Activated naive CD4-positive, alpha-beta T cell treated with anti-CD3 and anti-CD28 coated beads, Interleukin-2, amount 10 ng/mL, durations not matched to agents 7 days and 5 days (primary cell): ENCODE measurements around the gene TUT4.

Experiments used
- CTCF ChIA-PET: fragments of 350-600 bp; sonication (Branson Sonifier 250); formaldehyde crosslinking; loops from one replicate; lab custom pipeline; 2021; ENCODE audit warnings: antibody characterized with exemption; lab: Charles Lee
- DNase-seq: peaks from one replicate; pipeline ENCODE4 v3.0.0-alpha.2; 2020
- H3K27ac Mint-ChIP-seq: one replicate; pipeline ENCODE4 v1.8.0; 2021; ENCODE audit warnings: mild to moderate bottlenecking, moderate library complexity, mixed read lengths
- H3K27me3 Mint-ChIP-seq: one replicate; pipeline ENCODE4 v1.8.0; 2021; ENCODE audit warnings: mild to moderate bottlenecking, mixed read lengths
- H3K36me3 Mint-ChIP-seq: one replicate; pipeline ENCODE4 v1.8.0; 2021; ENCODE audit warnings: mixed read lengths
- H3K4me1 Mint-ChIP-seq: one replicate; pipeline ENCODE4 v1.8.0; 2021; ENCODE audit warnings: mixed read lengths
- H3K4me3 Mint-ChIP-seq: one replicate; pipeline ENCODE4 v1.8.0; 2021; ENCODE audit warnings: mild to moderate bottlenecking, moderate library complexity, mixed read lengths
- H3K9me3 Mint-ChIP-seq: one replicate; pipeline ENCODE4 v1.8.0; 2021; ENCODE audit warnings: mixed read lengths

TUT4 gene

DNA sequence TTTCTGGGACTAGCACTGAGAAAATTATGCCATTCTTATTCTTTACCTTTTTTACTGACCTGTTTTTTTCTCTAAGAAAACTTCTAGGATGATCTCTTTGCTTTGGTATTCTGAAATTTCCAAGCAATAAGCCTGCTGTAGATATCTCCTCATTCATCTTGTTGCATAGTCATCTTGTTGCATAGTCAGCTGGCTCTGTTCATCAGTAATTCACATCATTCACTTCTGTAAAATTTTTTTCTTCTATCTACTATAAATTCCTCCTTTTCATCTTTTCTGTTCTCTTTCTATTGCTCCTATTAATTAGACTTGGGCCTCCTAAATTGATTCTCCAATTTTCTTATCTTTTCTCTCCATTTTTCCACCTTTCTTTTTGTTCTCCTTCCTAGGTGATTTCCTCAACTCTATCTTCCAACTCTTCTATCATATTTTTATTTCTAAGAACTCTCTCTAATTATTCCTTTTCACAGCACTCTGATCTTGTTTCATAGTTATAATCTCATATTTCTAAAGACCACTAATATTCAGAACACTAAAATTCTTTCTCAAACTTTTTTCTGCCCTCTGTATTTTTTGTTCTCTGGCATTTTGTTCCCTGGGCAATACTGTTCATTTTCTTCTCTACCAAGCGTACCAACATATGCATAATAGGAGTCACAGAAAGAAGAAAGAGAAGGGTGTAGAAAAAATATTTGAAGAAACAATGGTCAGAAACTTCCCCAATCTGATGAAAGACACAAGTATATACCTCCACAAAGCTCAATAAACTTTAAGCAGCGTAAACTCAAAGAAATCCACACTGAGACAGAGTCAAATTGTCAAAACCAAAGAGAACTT lies 17.7 kb downstream of the TUT4 start:
- CTCF ChIA-PET = no interaction called here
- Mint-ChIP-seq H3K9me3 (peaks cover 6% of the 10 kb centered on the region), H3K4me3 (no peak overlapping the region), H3K36me3 (peaks cover 42% of the 10 kb centered on the region), H3K27ac (no peak overlapping the region), H3K4me1 (peaks cover 17% of the 10 kb centered on the region), H3K27me3 (no peaks in the 10 kb centered on the region)
- no peak for DNase-seq

DNA sequence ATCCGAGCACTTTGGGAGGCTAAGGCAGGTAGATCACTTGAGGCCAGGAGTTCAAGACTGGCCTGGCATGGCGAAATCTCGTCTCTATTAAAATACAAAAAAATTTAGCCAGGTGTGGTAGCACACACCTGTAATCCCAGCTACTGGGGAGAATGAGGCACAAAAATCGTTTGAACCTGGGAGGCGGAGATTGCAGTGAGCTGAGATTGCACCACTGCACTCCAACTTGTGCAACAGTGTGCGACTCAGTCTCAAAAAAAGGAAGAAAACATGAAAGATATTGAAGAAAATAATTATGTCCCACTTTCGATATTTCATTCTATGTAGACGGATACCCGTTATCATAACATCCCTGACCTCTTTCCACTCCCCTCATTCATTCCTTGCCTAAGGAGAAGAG lies 19.2 kb downstream of the TUT4 start:
- H3K4me1 Mint-ChIP-seq = peaks cover 17% of the 10 kb centered on the region
- H3K27me3 Mint-ChIP-seq = no peaks in the 10 kb centered on the region
- H3K36me3 Mint-ChIP-seq = peaks cover 32% of the 10 kb centered on the region
- no peak for DNase-seq
- no peak overlapping the region for H3K4me3 Mint-ChIP-seq
- CTCF ChIA-PET = no interaction called here
- H3K9me3 Mint-ChIP-seq = peaks cover 6% of the 10 kb centered on the region
- H3K27ac Mint-ChIP-seq = no peak overlapping the region

DNA sequence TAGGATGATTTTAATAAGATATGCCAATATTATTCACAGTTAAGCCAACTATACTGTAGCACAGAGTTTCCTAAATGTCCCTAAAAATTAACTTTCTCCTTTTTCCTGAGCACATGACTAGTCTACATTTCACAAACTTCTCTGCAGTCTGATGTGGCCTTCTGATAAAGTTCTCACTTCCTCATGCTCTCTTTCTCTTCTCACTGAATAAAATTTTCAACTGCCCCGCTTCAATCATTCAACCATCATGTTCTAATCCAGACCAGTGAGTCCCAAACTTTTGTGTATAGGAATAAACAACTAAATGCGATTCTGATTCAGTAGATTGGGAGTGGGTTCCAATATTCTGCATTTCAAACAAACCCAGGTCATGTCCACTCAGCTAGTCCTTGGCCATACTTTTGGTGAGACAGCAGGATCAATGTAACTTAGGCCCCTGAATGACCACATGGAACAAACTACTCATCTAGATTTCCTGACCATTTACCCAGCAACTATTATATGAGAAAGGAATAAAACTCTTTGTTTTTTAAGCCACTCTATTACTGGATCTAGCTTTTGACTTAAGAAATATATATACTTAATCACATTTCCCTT lies 20.1 kb downstream of the TUT4 start:
- Mint-ChIP-seq H3K9me3 (peaks cover 6% of the 10 kb centered on the region), H3K27ac (no peak overlapping the region), H3K4me1 (peaks cover 17% of the 10 kb centered on the region), H3K27me3 (no peaks in the 10 kb centered on the region), H3K36me3 (peaks cover 31% of the 10 kb centered on the region), H3K4me3 (no peak overlapping the region)
- CTCF ChIA-PET = no interaction called here
- DNase-seq = no peak

- Mint-ChIP-seq H3K4me3 (no peak overlapping the region), H3K9me3 (peaks cover 6% of the 10 kb centered on the region), H3K4me1 (peaks cover 15% of the 10 kb centered on the region), H3K27me3 (no peaks in the 10 kb centered on the region), H3K27ac (no peak overlapping the region), H3K36me3 (peaks cover 33% of the 10 kb centered on the region)
- CTCF ChIA-PET = no interaction called here
- DNase-seq = no peak
Measured at GRCh38 chr1:52532247-52532646, 20.6 kb downstream of the TUT4 start.

GRCh38 chr1:52531249-52531872 lies 21.5 kb downstream of the TUT4 start:
- Mint-ChIP-seq H3K4me3 (no peak overlapping the region), H3K36me3 (peaks cover 38% of the 10 kb centered on the region), H3K27me3 (no peaks in the 10 kb centered on the region), H3K27ac (no peak overlapping the region), H3K4me1 (peaks cover 15% of the 10 kb centered on the region), H3K9me3 (peaks cover 6% of the 10 kb centered on the region)
- CTCF ChIA-PET = interaction anchor here (0.6 kb wide), 1 partner anchor 98 kb away, joined by 3 read pairs; no protein-coding TSS in a partner anchor
- DNase-seq = no peak

DNA sequence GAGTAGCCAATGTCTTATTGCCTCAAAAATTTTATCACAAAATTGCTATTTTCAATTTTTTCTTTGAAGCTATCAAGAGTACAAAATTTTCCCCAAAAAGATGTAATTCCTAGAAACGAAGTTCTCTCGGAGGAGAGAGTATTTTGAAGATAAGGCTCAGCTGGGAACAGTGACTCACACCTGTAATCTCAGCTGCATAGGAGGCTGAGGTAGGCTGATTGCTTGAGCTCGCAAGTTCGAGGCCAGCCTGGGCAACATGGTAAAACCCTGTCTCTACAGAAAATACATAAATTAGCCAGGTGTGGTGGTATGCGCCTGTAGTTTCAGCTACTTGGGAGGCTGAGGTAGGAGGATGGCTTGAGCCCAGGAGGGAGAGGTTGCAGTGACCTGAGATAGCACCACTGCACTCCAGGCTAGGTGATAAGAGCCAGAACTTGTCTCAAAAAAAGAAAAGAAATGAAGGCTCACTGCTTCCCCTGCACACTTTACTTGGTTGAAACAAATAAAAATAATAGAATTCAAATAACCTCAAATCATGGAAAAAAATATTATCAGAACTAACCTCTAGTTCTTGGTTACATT lies 22.2 kb downstream of the TUT4 start:
- H3K9me3 Mint-ChIP-seq = peaks cover 6% of the 10 kb centered on the region
- CTCF ChIA-PET = no interaction called here
- H3K27ac Mint-ChIP-seq = no peak overlapping the region

GRCh38 chr1:52523376-52523775 lies 29.5 kb downstream of the TUT4 start:
- Mint-ChIP-seq H3K4me3 (no peak overlapping the region), H3K27ac (peak overlapping the region; percentile 42), H3K36me3 (peaks cover 50% of the 10 kb centered on the region), H3K27me3 (no peaks in the 10 kb centered on the region), H3K4me1 (peaks cover 23% of the 10 kb centered on the region), H3K9me3 (no peaks in the 10 kb centered on the region)
- CTCF ChIA-PET = interaction anchor here (1.0 kb wide), 1 partner anchor 11 kb away, joined by 5 read pairs; no protein-coding TSS in a partner anchor
- DNase-seq = peak; percentile 41

More for the DNA sequence above, 22.2 kb downstream of the TUT4 start:
- H3K4me3 Mint-ChIP-seq = no peak overlapping the region
- H3K36me3 Mint-ChIP-seq = peaks cover 37% of the 10 kb centered on the region
- H3K27me3 Mint-ChIP-seq = no peaks in the 10 kb centered on the region
- DNase-seq = no peak
- H3K4me1 Mint-ChIP-seq = peaks cover 15% of the 10 kb centered on the region

GRCh38 chr1:52520148-52520547 lies 32.7 kb downstream of the TUT4 start:
- no peaks in the 10 kb centered on the region for H3K9me3 Mint-ChIP-seq
- DNase-seq = no peak
- H3K27ac Mint-ChIP-seq = no peak overlapping the region
- CTCF ChIA-PET = no interaction called here
- H3K4me1 Mint-ChIP-seq = peaks cover 23% of the 10 kb centered on the region
- no peak overlapping the region for H3K4me3 Mint-ChIP-seq
- peaks cover 33% of the 10 kb centered on the region for H3K36me3 Mint-ChIP-seq
- no peaks in the 10 kb centered on the region for H3K27me3 Mint-ChIP-seq

DNA sequence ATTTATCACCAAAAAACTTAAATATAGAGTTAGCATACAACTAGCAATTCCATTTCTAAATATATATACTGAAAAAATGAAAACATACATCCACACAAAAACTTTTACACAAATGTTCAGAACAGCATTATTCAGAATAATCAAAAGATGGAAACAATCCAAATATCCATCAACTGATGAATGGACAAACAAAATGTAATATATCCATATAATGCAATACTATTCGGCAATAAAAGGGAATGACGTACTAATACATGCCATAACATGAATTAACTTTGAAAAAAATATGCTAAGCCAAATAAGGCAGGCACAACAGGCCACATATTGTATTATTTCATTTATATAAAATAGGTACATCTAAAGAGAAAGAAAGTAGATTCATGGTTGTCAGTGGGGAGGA lies 33.9 kb downstream of the TUT4 start:
- Mint-ChIP-seq H3K36me3 (peaks cover 31% of the 10 kb centered on the region), H3K4me1 (peaks cover 16% of the 10 kb centered on the region), H3K27me3 (no peaks in the 10 kb centered on the region), H3K4me3 (no peak overlapping the region), H3K9me3 (no peaks in the 10 kb centered on the region), H3K27ac (no peak overlapping the region)
- DNase-seq = no peak
- CTCF ChIA-PET = no interaction called here

DNA sequence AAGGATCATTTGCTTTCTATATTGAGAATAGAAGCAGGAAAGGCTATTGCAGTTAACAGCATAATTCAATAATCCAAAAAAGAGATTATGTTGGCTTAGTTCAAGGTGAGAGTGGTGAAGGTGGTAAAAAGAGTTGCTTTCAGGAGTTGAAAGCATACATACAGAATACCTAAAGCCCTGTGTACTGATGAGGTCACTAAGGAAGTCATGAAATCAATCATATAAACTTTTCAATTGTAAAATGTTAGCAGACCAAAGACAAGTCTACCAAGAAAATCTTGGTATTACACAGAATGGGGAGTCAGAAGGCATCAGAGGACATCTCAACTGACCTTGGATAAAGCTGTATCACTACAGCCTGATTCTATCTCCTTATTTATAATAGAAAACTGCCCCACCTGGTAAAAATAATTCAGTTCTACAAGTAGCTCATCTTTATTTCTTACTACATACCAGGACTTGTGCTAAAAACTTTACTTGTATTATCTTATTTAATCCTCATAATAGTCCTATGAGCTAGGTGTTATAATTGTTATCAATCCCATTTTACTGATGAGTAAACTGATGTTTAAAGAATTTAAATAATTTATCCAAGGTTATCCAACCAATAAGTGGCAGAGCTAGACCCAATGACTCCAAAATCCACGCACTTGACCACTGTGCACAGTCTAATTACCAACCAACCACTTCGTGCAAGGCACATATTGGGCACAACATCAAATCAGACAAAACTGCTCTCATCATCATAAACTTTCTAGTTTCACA lies 40.9 kb downstream of the TUT4 start:
- H3K4me3 Mint-ChIP-seq = no peak overlapping the region

DNA sequence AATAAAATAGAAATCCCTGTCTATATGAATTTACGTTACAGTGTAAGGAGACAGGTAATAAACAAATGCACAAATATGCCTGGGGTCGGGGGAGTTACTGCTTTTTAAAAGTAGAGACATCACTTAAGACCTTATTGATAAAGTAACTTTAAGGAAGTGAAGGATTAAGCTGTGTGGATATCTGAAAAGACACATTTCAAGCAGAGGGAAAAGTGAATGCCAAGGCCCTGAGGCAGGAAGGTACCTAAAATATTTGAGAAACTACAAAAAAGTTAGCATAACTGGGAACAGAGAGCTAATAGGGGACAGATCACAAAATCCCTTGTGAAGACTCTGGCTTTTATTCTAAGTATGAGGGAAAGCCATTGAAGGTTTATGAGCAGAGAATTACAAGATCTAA lies 41.5 kb downstream of the TUT4 start:
- no peaks in the 10 kb centered on the region for H3K27me3 Mint-ChIP-seq
- H3K9me3 Mint-ChIP-seq = no peaks in the 10 kb centered on the region
- no peak overlapping the region for H3K4me3 Mint-ChIP-seq
- H3K36me3 Mint-ChIP-seq = peaks cover 43% of the 10 kb centered on the region
- no peak overlapping the region for H3K27ac Mint-ChIP-seq
- CTCF ChIA-PET = interaction anchor here (0.6 to 1.2 kb wide), 2 partner anchors 35 to 87 kb away, joined by 3 to 4 read pairs; no protein-coding TSS in a partner anchor
- H3K4me1 Mint-ChIP-seq = peaks cover 6% of the 10 kb centered on the region
- DNase-seq = no peak

More for the DNA sequence above, 40.9 kb downstream of the TUT4 start:
- CTCF ChIA-PET = interaction anchor here (0.6 to 1.2 kb wide), 3 partner anchors 11 to 88 kb away, joined by 3 to 5 read pairs (median 4); no protein-coding TSS in a partner anchor
- H3K27me3 Mint-ChIP-seq = no peaks in the 10 kb centered on the region
- H3K36me3 Mint-ChIP-seq = peaks cover 39% of the 10 kb centered on the region
- DNase-seq = no peak
- no peak overlapping the region for H3K27ac Mint-ChIP-seq
- no peaks in the 10 kb centered on the region for H3K9me3 Mint-ChIP-seq
- peaks cover 6% of the 10 kb centered on the region for H3K4me1 Mint-ChIP-seq

GRCh38 chr1:52506920-52507546 lies 45.9 kb downstream of the TUT4 start:
- H3K36me3 Mint-ChIP-seq = peaks cover 51% of the 10 kb centered on the region

GRCh38 chr1:52506349-52506748 lies 46.5 kb downstream of the TUT4 start:
- no peak overlapping the region for H3K4me3 Mint-ChIP-seq
- H3K4me1 Mint-ChIP-seq = peaks cover 3% of the 10 kb centered on the region
- CTCF ChIA-PET = no interaction called here
- H3K9me3 Mint-ChIP-seq = no peaks in the 10 kb centered on the region
- H3K27me3 Mint-ChIP-seq = no peaks in the 10 kb centered on the region
- peaks cover 51% of the 10 kb centered on the region for H3K36me3 Mint-ChIP-seq
- no peak for DNase-seq
- no peak overlapping the region for H3K27ac Mint-ChIP-seq

More at GRCh38 chr1:52506920-52507546, 45.9 kb downstream of the TUT4 start:
- Mint-ChIP-seq H3K27me3 (no peaks in the 10 kb centered on the region), H3K4me3 (no peak overlapping the region), H3K9me3 (no peaks in the 10 kb centered on the region), H3K27ac (no peak overlapping the region), H3K4me1 (peaks cover 6% of the 10 kb centered on the region)
- CTCF ChIA-PET = interaction anchor here (0.7 kb wide), 1 partner anchor 17 kb away, joined by 5 read pairs; no protein-coding TSS in a partner anchor
- DNase-seq = no peak
